GM04504 (cell line): ENCODE data around the gene INSYN2B.
A peak's percentile ranks its signal among the peaks of the same experiment; 100 is the strongest.
"Not testable (repeated sequence)": the region's sequence is repeated elsewhere in the genome, so short reads cannot be mapped to it uniquely, and the experiment has no call there.

Experiments
- DNase-seq: peaks from one replicate; pipeline ENCODE4 v3.0.0-alpha.2; 2012; ENCODE audit warnings: low read depth

The INSYN2B gene

GRCh38 chr5:169971780-169972179 is 8.5 kb downstream of the INSYN2B start:
- no peak for DNase-seq

GRCh38 chr5:169970911-169971765 is 9.2 kb downstream of the INSYN2B start:
- DNase-seq, result peak; percentile 53

GRCh38 chr5:169970339-169970738 is 10.0 kb downstream of the INSYN2B start:
- no peak for DNase-seq

DNA sequence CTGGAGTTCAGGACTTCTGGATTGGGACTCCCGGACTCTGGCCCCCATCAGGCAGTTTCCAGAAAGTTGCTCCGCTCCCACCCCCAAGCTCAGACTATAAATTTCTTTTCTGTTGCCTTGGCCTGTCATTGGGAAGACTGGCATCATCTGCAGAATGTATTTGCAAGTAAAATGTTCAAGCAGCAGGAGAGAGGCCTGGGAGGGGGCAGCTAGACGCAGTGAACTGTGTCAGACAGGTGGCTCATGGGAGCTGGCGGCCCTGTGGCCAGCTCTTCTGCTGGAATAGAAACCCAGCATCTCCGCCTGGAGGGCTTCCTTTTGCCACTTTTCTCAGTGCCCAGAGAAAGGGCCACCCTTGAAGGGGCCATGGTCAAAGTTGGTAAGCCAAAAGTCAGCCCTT is 16.0 kb downstream of the INSYN2B start:
- DNase-seq, result no peak

GRCh38 chr5:169960659-169961058 is 19.6 kb downstream of the INSYN2B start:
- DNase-seq, result no peak

GRCh38 chr5:169958278-169958677 is 22.0 kb downstream of the INSYN2B start:
- DNase-seq, result no peak

- DNase-seq, result no peak
Measured at GRCh38 chr5:169956756-169957155, 23.5 kb downstream of the INSYN2B start.

DNA sequence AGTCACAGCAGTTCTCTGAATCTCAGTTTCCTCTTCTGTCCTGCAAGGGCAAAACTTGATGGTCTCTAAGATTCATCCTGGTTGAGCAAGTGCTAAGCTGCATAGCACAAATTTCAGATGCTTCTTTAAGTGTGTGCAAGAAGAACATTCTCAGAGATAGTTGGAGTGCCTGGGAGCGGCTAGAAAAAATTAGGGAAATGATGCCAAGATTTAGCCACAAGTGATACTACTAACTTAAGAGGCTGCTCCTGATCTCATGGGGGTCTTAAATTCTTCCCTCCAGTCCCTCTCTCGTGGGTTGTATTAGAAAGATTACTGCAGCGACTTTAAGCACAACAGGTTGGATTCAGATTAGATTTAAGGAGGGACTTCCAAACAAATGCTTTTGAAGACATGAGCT is 24.2 kb downstream of the INSYN2B start:
- DNase-seq, result no peak

DNA sequence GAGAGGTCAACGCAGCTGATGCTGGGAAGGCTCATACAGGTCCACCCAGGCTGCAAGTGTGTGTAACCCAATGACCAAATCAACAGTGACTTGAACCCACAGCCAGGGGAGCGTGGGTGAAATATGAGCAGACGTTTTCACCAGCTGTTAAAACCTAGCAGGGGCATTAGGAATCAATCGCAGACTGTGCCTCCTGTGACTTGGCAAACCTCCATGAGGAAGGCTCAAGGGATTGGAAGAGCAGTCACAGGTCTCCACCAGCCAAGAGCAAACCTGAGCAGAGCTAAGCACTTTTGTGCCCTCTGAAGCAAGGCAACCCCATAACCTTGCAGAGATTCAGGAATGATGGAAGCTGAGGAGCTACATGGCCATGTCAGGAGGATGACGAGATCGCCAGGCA is 25.5 kb downstream of the INSYN2B start:
- DNase-seq, result no peak

GRCh38 chr5:169953196-169953595 is 27.1 kb downstream of the INSYN2B start:
- DNase-seq, result not testable (repeated sequence)

GRCh38 chr5:169950333-169950732 is 30.0 kb downstream of the INSYN2B start:
- no peak for DNase-seq

- DNase-seq, result no peak
Measured at GRCh38 chr5:169946743-169947295, 33.5 kb downstream of the INSYN2B start.

GRCh38 chr5:169945831-169946261 is 34.4 kb downstream of the INSYN2B start:
- peak; percentile 89 for DNase-seq

DNA sequence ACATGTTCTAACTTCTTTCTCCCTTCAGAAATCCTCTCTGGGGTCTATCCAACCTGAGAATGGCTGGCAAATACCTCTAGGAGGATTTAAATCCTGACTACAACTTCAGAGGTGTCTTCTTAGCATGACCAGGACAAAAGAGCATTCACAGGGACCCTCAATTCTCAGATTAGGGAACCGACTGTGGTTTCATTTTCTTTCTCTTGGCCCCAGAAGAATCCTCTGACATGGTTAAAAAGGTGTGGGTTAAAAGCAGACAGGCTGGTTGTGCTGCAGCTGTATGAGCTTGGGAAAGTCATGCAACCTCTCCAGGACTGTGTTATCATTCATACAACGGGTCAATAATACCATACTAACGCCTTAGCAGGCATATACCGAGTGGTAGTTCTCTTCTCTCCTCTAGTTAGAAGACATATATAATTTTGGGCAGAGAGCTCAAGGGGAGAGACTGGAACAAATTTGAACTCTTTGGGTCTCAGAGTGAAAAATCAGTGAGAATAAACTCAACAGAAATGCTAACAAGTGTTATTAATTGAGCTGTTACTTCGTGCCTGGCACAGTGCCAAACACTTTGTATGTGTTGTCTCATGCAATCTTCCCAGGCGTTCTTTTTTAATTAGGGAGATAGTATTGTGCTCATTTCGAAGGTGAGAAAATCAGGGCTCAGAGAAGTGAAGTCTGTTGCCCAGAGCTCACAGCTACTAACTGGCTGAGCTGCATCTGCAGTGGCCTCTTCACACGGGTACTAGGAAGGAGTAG is 35.2 kb downstream of the INSYN2B start:
- DNase-seq, result no peak

DNA sequence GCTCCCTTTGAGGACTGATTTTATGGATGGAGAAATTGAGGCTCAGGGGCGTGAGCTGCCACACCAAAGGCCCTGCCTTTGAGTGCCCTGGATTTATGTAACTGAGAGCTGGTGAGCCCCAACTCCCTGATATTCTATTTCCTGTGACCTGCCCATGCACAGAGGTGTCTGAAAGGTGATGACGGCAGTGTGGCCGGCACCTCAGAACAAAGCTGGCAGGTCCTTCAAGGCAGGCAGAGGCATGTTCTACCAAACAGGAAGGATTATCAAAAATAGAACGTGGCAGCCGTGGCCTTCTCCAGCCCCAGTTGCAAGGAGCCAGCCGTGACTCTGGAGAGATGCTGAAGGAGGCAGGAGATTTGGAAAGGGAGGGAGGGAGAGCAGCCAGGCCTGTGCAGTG is 36.2 kb downstream of the INSYN2B start:
- DNase-seq, result no peak

- no peak for DNase-seq
Measured at GRCh38 chr5:169943026-169943425, 37.3 kb downstream of the INSYN2B start.

DNA sequence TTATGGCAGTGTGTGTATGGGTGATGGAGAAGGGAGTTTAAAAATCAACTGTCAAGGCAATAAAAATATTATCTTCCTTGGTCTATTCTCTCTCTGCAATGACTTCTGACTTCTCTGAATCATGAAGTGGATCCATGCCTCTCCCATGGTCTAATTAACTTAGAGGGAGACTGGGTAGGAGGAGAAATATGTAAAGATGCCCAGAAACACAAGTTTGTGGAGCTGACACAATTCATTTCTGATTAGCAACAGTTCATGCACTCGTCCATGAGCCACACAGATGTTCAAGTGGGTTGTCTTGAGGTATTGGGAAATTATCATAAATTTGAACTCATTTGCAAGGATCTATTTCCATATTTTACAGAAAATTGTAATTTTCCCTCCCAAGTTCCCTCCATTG is 38.1 kb downstream of the INSYN2B start:
- peak; percentile 57 for DNase-seq

GRCh38 chr5:169941542-169941941 is 38.8 kb downstream of the INSYN2B start:
- no peak for DNase-seq

- no peak for DNase-seq
Measured at GRCh38 chr5:169939731-169940130, 40.6 kb downstream of the INSYN2B start.

GRCh38 chr5:169938439-169938838 is 41.9 kb downstream of the INSYN2B start:
- DNase-seq, result no peak

- DNase-seq, result no peak
Measured at GRCh38 chr5:169935762-169936161, 44.5 kb downstream of the INSYN2B start.

GRCh38 chr5:169934990-169935389 is 45.3 kb downstream of the INSYN2B start:
- no peak for DNase-seq

- DNase-seq, result no peak
Measured at GRCh38 chr5:169933616-169934015, 46.7 kb downstream of the INSYN2B start.
